NCI-H1048 (cell line): ENCODE results near the gene STUM.
"Not testable (repeated sequence)": the region's sequence is repeated elsewhere in the genome, so short reads cannot be mapped to it uniquely, and the experiment has no call there.

Experiments
- DNase-seq: peaks from one replicate; lab custom pipeline; 2025; lab: John Stamatoyannopoulos, UW

STUM gene

GRCh38 chr1:226581650-226582330 is 33.2 kb downstream of the STUM start:
- DNase-seq = no peak

GRCh38 chr1:226582966-226583365 is 34.4 kb downstream of the STUM start:
- no peak for DNase-seq

- no peak for DNase-seq
Measured at GRCh38 chr1:226584164-226584563, 35.6 kb downstream of the STUM start.

DNA sequence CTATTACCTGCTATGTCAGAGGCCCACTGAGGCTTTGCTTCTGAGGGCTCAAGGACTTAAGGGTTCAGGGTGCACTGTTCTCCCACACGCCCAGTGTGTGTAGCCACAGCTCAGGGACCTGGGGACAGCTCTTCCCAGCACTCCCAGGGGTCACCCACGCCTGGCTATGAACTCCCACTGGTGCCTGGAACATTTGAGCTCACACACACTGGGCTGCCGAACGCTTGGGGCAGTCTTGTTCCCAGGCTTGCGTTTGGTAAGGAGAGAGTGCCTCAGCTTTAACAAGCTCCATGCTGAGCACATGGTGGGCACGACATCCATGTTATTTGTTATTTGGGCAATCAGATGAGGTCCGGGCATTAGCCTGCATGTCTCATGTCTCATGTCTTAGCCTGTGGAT is 37.6 kb downstream of the STUM start:
- DNase-seq = no peak

DNA sequence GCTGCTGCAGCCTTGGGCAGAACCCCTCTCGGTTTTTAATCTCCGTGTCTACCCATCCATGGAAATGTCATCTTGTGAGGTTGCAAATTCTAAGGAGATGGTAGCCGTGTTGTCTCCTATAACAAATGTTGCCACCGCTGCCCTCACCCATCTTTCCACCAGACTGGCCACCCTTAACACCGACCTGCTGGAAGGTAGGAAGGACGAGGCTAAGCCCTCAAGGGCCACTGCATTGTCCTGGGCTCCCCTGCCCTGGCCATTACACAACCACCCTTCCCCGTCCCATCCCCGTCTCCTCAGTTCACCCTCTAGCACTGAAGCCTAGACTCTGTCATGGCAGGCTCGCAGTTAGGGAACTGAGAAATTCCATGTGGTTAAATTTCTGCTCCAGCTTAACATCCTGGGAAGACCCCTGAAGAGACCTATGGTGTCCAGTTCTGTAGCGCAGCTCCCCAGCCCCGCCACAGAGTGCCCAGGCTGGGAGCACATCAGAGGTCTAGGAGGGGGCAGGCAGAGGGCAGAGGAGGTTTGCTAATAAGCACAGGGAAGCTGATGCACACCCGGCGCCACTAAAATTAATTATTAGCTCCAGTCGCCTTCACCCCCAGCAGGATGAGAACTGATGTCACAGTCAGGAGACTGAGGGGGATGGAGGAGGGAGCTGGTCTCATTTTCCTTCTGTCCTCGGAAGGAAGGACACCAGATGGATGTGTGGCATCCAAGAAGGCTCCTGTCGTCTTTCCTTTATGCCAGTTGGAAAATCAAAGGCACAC is 38.3 kb downstream of the STUM start:
- no peak for DNase-seq

- no peak for DNase-seq
Measured at GRCh38 chr1:226588484-226588883, 39.9 kb downstream of the STUM start.

DNA sequence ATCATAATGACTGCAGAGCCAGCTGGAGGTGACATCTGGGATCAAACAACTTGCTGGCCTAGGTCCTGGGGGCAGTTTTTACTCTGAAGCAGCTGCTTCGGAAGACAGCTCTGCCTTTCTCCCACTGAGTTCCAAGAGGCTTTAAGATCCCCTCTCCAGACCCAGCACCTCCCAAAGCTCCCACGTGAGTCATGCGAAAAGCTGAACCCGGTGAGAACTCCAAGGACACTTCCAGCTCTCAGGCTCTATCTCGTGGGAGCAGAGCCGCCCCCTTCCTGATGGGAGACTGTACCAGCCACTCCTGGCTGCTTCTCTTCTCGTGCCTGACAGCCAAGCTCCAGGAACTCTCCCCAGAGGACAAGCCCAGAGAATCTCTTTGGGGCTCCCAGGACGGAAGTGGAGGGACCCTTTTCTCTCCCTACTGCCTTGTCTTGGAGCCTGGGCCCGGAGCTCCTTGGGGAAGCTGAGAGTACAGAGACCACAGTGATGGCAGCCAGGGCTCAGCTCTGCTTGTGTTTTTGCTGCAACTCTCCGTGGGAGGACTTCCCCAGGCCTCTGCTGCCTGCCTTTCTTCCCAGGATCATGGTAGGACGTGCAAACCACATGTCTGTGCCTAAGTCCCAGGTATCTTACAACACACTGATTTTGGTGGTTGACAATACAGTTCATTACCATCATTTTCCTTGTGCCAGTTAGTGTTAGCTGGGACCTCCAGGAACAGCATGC is 40.6 kb downstream of the STUM start:
- DNase-seq = no peak

DNA sequence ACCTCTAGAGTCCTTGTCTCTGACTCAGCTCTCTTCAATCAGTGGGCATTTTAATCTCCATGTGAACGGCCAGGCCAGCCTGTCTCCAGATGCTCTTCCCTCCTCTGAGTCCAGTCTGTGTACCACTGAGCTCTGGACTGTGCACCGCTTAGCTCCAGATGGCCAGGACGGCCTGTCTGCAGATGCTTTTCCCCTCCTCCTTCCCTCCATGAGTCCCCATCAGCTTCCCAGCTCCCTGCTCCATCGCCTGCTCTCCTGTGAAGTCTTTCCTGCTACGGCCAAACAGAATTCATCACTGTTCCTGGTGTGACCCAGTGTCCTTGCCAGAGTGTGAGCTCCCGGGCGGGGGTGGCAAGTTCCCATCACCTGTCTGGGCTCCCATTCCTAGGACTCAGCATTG is 42.0 kb downstream of the STUM start:
- no peak for DNase-seq

- no peak for DNase-seq
Measured at GRCh38 chr1:226593541-226593940, 45.0 kb downstream of the STUM start.

GRCh38 chr1:226596531-226597165 is 48.1 kb downstream of the STUM start:
- no peak for DNase-seq

DNA sequence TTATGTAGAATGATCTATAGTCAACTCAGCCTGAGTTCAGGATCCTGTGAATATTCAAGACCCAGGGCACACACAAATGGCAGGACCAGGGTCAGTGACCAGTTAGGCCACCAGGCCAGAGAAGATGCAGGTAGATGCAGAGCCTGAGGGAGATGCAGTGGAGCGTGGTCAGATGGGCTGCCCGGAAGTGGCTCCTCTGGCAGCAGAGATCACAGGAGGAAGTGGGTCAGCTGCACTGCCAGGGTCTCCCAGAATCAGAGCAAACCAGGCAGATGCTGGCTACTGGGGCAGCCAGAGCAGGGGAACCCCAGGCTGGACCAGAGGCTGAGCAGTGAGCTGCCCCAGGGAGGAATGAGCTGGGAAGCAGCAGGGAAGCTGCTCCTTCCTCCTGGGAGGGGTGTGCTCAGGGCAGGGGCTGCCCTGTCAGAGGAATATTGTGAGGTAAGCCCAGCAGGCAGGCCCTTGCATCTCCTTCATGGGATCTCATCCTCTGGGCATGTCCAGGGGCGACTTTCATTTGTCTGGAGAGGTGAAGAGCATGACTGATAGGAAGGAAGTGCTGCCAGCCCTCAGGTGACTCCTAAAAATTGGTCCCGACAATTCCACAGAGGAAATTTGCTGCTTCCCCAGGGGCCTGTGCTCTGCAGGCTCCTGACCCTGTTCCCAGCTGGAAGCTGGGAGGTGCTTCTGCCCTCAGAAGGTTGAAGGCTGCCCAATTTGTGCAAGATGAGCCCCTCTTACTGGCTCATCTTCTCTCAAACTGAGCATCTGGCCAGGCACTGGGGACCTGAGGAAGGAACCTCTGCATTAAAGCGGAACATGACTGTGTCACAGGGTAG is 49.3 kb downstream of the STUM start:
- DNase-seq = no peak

- no peak for DNase-seq
Measured at GRCh38 chr1:226598455-226598849, 49.9 kb downstream of the STUM start.

- not testable (repeated sequence) for DNase-seq
Measured at GRCh38 chr1:226598955-226599354, 50.4 kb downstream of the STUM start.

DNA sequence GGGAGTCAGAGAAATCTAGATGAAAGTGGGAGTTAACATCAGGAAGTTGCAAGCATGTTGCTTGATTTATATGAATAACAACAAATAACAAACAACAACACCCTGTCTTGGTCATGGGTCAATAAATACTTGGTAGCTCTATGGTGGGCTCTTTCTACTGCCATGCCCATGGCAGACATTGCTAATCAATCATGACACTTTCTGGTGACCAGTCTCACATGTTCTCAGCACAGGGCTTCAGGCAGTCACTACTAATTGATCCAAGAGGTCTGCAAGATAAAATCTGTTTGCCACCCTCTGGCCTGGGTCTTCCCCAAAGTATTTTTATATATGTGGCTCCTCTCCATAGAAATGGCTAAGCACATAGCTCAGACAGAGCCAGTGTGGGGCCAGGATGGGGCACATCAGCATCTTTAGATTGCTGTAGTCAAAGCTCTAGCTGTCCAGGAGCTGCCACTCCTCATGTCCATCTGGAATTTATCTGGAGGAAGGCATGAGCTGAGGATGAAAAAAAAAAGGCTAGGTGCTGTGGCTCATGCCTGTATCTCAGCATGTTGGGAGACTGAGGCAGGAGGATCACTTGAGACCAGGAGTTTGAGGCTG is 51.2 kb downstream of the STUM start:
- no peak for DNase-seq

DNA sequence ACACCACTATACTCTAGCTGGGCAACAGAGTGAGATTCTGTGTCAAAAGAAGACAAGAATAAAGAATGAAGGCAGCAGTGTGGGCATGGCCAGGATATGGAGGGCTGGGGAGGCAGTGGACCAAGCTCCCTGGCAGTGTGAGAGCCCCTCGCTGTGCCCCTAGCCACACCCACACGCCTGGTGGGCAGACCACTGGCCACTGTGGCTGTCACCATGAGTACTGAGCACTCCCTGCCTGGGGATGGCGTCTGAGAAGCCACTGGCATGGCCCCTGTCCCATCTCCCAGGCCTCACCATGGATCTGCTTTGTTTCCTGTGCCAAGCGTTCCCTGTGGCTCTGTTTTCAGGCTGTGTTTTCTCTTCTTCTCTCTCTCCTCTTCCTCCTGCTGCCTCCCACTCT is 51.7 kb downstream of the STUM start:
- DNase-seq = no peak

DNA sequence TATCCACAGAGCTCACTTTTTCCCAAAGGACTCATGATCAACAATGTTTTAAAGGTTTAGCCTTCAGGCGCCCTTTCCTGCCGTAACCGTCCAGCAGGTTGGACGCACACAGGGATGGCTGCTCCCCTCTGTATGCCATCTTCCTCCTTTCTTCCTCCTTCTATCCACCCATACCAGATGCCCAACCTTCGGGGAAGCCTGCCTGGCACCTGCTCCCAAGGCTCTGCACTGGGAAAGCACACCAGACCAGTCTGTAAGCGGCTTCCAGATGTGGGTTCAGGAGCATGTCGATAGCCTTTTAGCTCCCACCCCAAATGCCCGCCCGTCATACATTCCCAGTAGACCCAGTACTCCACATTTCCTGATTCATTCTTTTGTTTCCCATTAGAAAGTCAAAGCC is 52.9 kb downstream of the STUM start:
- no peak for DNase-seq

DNA sequence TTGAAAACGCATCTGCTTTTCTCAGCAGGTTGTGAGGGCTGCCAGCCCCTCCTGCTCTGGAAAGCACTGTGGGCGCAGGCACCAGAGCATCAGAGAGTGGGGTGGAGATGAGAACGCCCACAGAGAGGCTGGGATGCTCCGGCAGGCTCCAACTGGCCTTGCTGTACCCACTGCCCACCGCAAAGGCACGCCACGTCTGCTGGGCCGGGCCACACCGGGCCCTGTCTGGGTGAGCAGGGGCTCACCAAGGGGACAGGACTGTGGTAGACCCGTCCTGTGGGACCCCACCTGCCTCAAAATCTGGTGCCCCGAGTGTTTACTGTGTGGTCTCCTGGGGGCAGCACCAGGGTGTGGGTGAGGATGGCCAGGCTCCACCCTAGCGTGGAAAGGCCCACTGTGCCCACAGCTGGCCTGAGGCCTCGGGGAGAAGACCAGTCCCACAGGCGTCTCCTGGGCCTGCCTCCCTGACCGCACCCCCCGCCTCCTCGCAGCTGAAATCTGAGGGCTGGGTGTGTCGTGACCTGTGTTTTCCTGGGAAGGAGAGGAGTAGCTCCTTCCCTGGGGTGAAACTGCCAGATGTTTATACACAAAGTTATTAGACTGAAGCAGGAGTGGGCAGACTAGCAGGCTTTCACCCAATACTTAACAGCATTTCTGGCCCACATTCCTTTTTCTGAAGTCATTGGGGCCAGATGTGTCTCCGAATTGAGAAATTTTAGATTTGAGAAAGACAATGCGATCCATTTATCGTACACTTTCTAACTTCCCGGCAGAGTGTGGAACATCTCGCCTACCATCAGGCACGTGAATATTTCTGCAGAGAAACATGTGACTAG is 53.8 kb downstream of the STUM start:
- DNase-seq = no peak

DNA sequence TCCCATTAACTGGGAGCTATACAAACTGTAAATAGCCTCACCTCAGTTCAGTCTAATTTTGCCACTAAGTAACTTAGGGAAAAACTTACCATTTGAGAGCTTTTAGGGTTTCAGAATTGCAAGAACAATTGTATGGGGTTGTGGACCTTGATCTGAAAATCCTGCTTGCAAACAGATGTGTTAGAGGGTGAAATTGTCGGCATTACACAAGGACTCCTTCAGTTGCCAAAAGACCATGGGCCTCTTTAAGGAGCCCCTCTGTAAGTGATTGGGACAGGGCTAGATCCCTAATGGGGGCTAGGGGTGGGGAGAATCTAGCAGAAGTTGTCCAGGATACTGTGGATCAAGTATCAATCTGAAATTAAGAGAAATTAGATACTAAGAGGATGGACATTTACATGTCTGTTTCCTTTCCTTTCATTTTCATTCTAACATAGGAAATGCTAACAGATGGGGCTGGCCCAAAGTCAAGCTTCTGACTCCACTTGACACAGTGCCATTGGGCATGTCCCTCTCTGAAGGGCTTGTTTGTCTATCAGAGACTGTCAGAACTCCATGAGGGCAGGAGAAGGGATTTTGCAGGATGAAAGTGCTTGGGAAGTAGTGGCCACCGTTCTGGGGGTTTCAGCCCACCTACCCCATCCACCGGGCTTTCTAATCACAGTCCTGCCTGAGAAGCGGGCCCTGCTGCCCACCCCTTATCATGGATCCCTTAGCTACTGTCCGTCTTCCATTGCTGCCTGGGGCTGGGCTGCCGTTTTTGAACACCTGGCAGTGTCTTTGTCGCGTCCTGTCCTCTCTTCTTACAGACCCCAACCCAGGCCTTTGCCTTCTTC is 54.7 kb downstream of the STUM start:
- DNase-seq = no peak

GRCh38 chr1:226603858-226604559 is 55.4 kb downstream of the STUM start:
- DNase-seq = no peak
